HepG2 (cell line): ENCODE measurements around the gene PARN. TPM values are rescaled to one million over a fixed set of nuclear protein-coding genes. Genes with fewer than 3 reads are reported as not detected.

Source experiments
- FOSL2 ChIP-seq: sonication (generic); formaldehyde crosslinking; IDR thresholded peaks from 2 replicates; pipeline ENCODE4 v1.4.0; 2020; ENCODE audit warnings: missing genetic modification reagents
- FOXO1 ChIP-seq: sonication (generic); formaldehyde crosslinking; IDR thresholded peaks from 2 replicates; pipeline ENCODE4 v1.4.0; 2020; ENCODE audit warnings: missing genetic modification reagents
- HIVEP1 ChIP-seq: sonication (generic); formaldehyde crosslinking; IDR thresholded peaks from 2 replicates; pipeline ENCODE4 v1.4.0; 2020; ENCODE audit warnings: mild to moderate bottlenecking, missing genetic modification reagents
- HOXA7 ChIP-seq: sonication (generic); formaldehyde crosslinking; IDR thresholded peaks from 2 replicates; pipeline ENCODE4 v1.8.1; 2022; ENCODE audit warnings: mild to moderate bottlenecking, missing genetic modification reagents, moderate library complexity
- MEF2D ChIP-seq: sonication (generic); formaldehyde crosslinking; IDR thresholded peaks from 2 replicates; pipeline ENCODE4 v1.5.1; 2020; ENCODE audit warnings: mild to moderate bottlenecking, missing genetic modification reagents
- NCOA5 ChIP-seq: sonication (generic); formaldehyde crosslinking; IDR thresholded peaks from 2 replicates; pipeline ENCODE4 v1.4.0; 2020; ENCODE audit warnings: missing genetic modification reagents
- PRDM4 ChIP-seq: sonication (generic); formaldehyde crosslinking; IDR thresholded peaks from 2 replicates; pipeline ENCODE4 v1.9.0; 2021; ENCODE audit warnings: missing genetic modification reagents, borderline replicate concordance
- PTBP1 ChIP-seq: fragments of 200-400 bp; formaldehyde crosslinking; IDR thresholded peaks from 2 replicates; pipeline ENCODE4 v1.6.1; 2018; ENCODE audit warnings: low read length, low read depth; ENCODE audit not compliant: poor library complexity, severe bottlenecking
- RBM22 ChIP-seq: fragments of 200-400 bp; formaldehyde crosslinking; optimal IDR thresholded peaks from 2 replicates; pipeline ENCODE3; 2017; ENCODE audit warnings: mild to moderate bottlenecking, low read length, moderate library complexity
- SOX5 ChIP-seq: IDR thresholded peaks from 2 replicates; pipeline ENCODE4 v1.6.1; 2016; ENCODE audit warnings: borderline replicate concordance
- ZKSCAN5 ChIP-seq: sonication (generic); formaldehyde crosslinking; IDR thresholded peaks from 2 replicates; pipeline ENCODE4 v1.5.1; 2020; ENCODE audit warnings: mild to moderate bottlenecking, missing genetic modification reagents
- ZNF101 ChIP-seq: sonication (generic); formaldehyde crosslinking; IDR thresholded peaks from 2 replicates; pipeline ENCODE4 v1.4.0; 2020; ENCODE audit warnings: mild to moderate bottlenecking, low read depth, missing genetic modification reagents, borderline replicate concordance
- ZNF143 ChIP-seq: sonication (generic); formaldehyde crosslinking; IDR thresholded peaks from 2 replicates; pipeline ENCODE4 v1.4.0; 2020; ENCODE audit warnings: missing genetic modification reagents
- ZNF180 ChIP-seq: sonication (generic); formaldehyde crosslinking; IDR thresholded peaks from 2 replicates; pipeline ENCODE4 v1.4.0; 2020; ENCODE audit warnings: low read depth, missing genetic modification reagents, borderline replicate concordance
- ZNF547 ChIP-seq: sonication (generic); formaldehyde crosslinking; IDR thresholded peaks from 2 replicates; pipeline ENCODE4 v1.5.1; 2020; ENCODE audit warnings: mild to moderate bottlenecking, missing genetic modification reagents
- ZNF563 ChIP-seq: sonication (generic); formaldehyde crosslinking; IDR thresholded peaks from 2 replicates; pipeline ENCODE4 v1.8.0; 2022; ENCODE audit warnings: mild to moderate bottlenecking, moderate library complexity, missing genetic modification reagents
- ZNF569 ChIP-seq: sonication (generic); formaldehyde crosslinking; IDR thresholded peaks from 2 replicates; pipeline ENCODE4 v1.5.0; 2020; ENCODE audit warnings: mild to moderate bottlenecking, missing genetic modification reagents, moderate library complexity, borderline replicate concordance
- ZNF615 ChIP-seq: sonication (generic); formaldehyde crosslinking; IDR thresholded peaks from 2 replicates; pipeline ENCODE4 v1.5.0; 2020; ENCODE audit warnings: mild to moderate bottlenecking, missing genetic modification reagents, borderline replicate concordance
- ZNF83 ChIP-seq: sonication (generic); formaldehyde crosslinking; IDR thresholded peaks from 2 replicates; pipeline ENCODE4 v1.4.0; 2020; ENCODE audit warnings: missing genetic modification reagents, mild to moderate bottlenecking, borderline replicate concordance
- ZNF841 ChIP-seq: sonication (generic); formaldehyde crosslinking; IDR thresholded peaks from 2 replicates; pipeline ENCODE4 v1.8.1; 2023; ENCODE audit warnings: missing genetic modification reagents, borderline replicate concordance
- polyA plus RNA-seq, 8 experiments: library from polyadenylated mRNA; depleted of rRNA in 3 of 8; stranded (reverse) in 7 of 8; unstranded in 1 of 8; fragments of >200 nt; fragmentation: Illumina TruSeq in 4 of 8; extraction: Trizol in 4 of 8; gene quantifications; 2 replicates each; pipeline versions ENCODE4 v1.2.1 to v1.2.3, GENCODE V29; 2011 to 2016; ENCODE audit warnings: low read depth in 4 of 8, missing spikeins in 1 of 8, mixed read lengths in 1 of 8; ENCODE audit not compliant: insufficient read depth in 1 of 8
- total RNA-seq, 5 experiments: library from RNA; depleted of rRNA; stranded (reverse); fragments of >200 nt; fragmentation: Illumina TruSeq; extraction: Trizol; gene quantifications; 2 replicates each; pipeline ENCODE4 v1.2.3, GENCODE V29; 2016; ENCODE audit warnings: low read depth in 1 of 5
- TF ChIP-seq, protein P1 (sequence below): sonication (generic); formaldehyde crosslinking; IDR thresholded peaks from 2 replicates; pipeline ENCODE4 v1.8.0; 2022; ENCODE audit warnings: missing genetic modification reagents, mild to moderate bottlenecking, moderate library complexity, borderline replicate concordance
- TF ChIP-seq, protein P2 (sequence below): sonication (generic); formaldehyde crosslinking; IDR thresholded peaks from 2 replicates; pipeline ENCODE4 v1.8.0; 2022; ENCODE audit warnings: mild to moderate bottlenecking, missing genetic modification reagents; ENCODE audit not compliant: insufficient replicate concordance

The PARN gene
- total and polyA plus RNA-seq, 2 of the 13 experiments (the other 11 are each of a cell fraction or from before 2014, with no cell fraction given) = 13.3 to 47.6 TPM

DNA sequence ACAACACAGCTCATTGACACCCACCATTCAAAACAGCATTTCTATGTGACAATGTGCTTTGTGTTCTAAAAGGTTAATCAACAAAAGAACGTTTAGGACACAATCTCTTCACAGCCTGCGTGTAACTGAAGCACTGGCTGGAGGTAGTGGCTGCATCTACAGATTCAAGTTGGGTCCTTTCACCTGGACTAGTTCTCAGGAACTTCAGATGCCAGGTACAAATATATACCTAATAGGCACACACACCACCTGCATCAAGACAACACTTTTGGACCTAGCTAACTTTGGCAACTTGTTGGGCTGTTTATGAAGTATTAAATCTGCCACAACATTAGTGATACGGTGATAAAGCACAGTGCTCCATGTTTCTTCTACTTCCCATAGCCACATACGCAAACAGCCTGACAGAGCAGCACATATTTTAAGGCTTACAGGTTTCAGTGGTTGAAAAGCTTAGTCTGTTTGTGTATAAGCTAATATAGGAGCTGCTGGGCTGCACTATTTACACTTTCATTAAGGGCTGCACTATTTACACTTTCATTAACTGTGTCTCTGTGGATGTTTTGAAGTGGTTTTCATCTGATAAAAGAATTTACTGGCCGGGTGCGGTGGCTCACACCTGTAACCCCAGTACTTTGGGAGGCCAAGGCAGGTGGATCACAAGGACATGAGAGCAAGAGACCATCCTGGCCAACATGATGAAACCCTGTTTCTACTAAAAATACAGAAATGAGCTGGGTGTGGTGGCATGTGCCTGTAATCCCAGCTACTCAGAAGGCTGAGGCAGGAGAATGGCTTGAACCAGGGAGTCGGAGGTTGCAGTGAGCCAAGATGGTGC lies 132.6 kb downstream of the PARN start (continued):
- TF ChIP-seq HOXA7 (CRISPR knock-in tag) = no peak
- no peak for TF ChIP-seq ZKSCAN5 (CRISPR knock-in tag)
- TF ChIP-seq, protein P1, sequence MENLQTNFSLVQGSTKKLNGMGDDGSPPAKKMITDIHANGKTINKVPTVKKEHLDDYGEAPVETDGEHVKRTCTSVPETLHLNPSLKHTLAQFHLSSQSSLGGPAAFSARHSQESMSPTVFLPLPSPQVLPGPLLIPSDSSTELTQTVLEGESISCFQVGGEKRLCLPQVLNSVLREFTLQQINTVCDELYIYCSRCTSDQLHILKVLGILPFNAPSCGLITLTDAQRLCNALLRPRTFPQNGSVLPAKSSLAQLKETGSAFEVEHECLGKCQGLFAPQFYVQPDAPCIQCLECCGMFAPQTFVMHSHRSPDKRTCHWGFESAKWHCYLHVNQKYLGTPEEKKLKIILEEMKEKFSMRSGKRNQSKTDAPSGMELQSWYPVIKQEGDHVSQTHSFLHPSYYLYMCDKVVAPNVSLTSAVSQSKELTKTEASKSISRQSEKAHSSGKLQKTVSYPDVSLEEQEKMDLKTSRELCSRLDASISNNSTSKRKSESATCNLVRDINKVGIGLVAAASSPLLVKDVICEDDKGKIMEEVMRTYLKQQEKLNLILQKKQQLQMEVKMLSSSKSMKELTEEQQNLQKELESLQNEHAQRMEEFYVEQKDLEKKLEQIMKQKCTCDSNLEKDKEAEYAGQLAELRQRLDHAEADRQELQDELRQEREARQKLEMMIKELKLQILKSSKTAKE (CRISPR knock-in tag) = no peak
- TF ChIP-seq, protein P2, sequence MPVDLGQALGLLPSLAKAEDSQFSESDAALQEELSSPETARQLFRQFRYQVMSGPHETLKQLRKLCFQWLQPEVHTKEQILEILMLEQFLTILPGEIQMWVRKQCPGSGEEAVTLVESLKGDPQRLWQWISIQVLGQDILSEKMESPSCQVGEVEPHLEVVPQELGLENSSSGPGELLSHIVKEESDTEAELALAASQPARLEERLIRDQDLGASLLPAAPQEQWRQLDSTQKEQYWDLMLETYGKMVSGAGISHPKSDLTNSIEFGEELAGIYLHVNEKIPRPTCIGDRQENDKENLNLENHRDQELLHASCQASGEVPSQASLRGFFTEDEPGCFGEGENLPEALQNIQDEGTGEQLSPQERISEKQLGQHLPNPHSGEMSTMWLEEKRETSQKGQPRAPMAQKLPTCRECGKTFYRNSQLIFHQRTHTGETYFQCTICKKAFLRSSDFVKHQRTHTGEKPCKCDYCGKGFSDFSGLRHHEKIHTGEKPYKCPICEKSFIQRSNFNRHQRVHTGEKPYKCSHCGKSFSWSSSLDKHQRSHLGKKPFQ = peak; percentile 45
- no peak for TF ChIP-seq ZNF547 (CRISPR knock-in tag)
- no peak for TF ChIP-seq ZNF615 (CRISPR knock-in tag)
- TF ChIP-seq ZNF569 (CRISPR knock-in tag) = no peak
- TF ChIP-seq SOX5 = peak; percentile 40; the same call in 1 of the 2 replicates
- TF ChIP-seq ZNF101 (CRISPR knock-in tag) = no peak
- no peak for TF ChIP-seq ZNF563 (CRISPR knock-in tag)
- no peak for TF ChIP-seq PTBP1
- peak; percentile 35 for TF ChIP-seq RBM22
- TF ChIP-seq ZNF841 (CRISPR knock-in tag) = no peak
- TF ChIP-seq ZNF180 (CRISPR knock-in tag) = no peak
- TF ChIP-seq PRDM4 (CRISPR knock-in tag) = no peak
- no peak for TF ChIP-seq ZNF143
- TF ChIP-seq FOXO1 (CRISPR knock-in tag) = peak; percentile 36; the same call in 1 of the 2 replicates
- no peak for TF ChIP-seq HIVEP1
- TF ChIP-seq MEF2D (CRISPR knock-in tag) = no peak
- TF ChIP-seq ZNF83 (CRISPR knock-in tag) = no peak
- no peak for TF ChIP-seq FOSL2
- TF ChIP-seq NCOA5 (CRISPR knock-in tag) = no peak
